ENCODE results near the gene SERHL2.
A peak's percentile ranks its signal among the peaks of the same experiment; 100 is the strongest.
"Not testable (repeated sequence)": the region's sequence is repeated elsewhere in the genome, so short reads cannot be mapped to it uniquely, and the experiment has no call there.

Gene SERHL2

GRCh38 chr22:42581194-42581761 is 27.5 kb downstream of the SERHL2 start:
- not testable (repeated sequence) for H3K27me3 ChIP-seq (replicated peaks in 2 of 5; ENCODE audit: control insufficient read depth in 4 of 5, insufficient read depth in 5 of 5, low read length in 4 of 5); H3K9me3 ChIP-seq (ENCODE audit: control extremely low read depth in 1 of 5, control insufficient read depth in 4 of 5, insufficient read depth in 2 of 5, low read depth in 1 of 5, low read length in 4 of 5); DNase-seq
- 0% methylated on average over 3 of the region's 22 CpGs for WGBS (ENCODE audit: insufficient coverage)
- CTCF ChIA-PET, result interaction anchor here (1.5 kb wide), 1 partner anchor 40 kb away, joined by 4 read pairs; no protein-coding TSS in a partner anchor
- Histone ChIP-seq H3K4me3 (ENCODE audit: control insufficient read depth in 1 of 7, extremely low read depth in 1 of 7, insufficient read depth in 4 of 7, low read depth in 2 of 7, low read length in 6 of 7) (peak overlapping the region; percentile 61 to 81 (median 75)), H3K27ac (ENCODE audit: insufficient read depth in 1 of 2, low read depth in 1 of 2, low read length in 2 of 2, poor library complexity in 1 of 2, severe bottlenecking in 2 of 2) (peak overlapping the region in 1 of 2 experiments; percentile 58), H3K4me1 (ENCODE audit: control extremely low read depth in 1 of 4, control insufficient read depth in 4 of 4, insufficient read depth in 4 of 4, low read length in 3 of 4) (peaks cover 0 to 10% (median 5%) of the 10 kb centered on the region in 4 experiments), H3K36me3 (ENCODE audit: control insufficient read depth in 4 of 4, insufficient read depth in 4 of 4, low read length in 3 of 4) (peaks cover 9 to 51% (median 37%) of the 10 kb centered on the region in 4 experiments)
- POLR2A ChIA-PET, result interaction anchor here (1.4 kb wide), 1 partner anchor 34 kb away, joined by 6 read pairs; the partner anchor contains the start of gene POLDIP3

- CTCF ChIA-PET, result interaction anchor here (0.9 to 1.5 kb wide), 3 partner anchors 9 to 39 kb away, joined by 3 to 4 read pairs (median 3); no protein-coding TSS in a partner anchor
- peak; percentile 67 to 84 (median 82) for DNase-seq
These were observed 28.3 kb downstream of the SERHL2 start for GRCh38 chr22:42581762-42582716.

GRCh38 chr22:42582987-42583386 is 29.2 kb downstream of the SERHL2 start:
- Histone ChIP-seq H3K27me3 (replicated peaks in 2 of 5; ENCODE audit: control insufficient read depth in 4 of 5, insufficient read depth in 5 of 5, low read length in 4 of 5) (no peaks in the 10 kb centered on the region), H3K4me1 (ENCODE audit: control extremely low read depth in 1 of 4, control insufficient read depth in 4 of 4, insufficient read depth in 4 of 4, low read length in 3 of 4) (peaks cover 0 to 12% (median 8%) of the 10 kb centered on the region in 4 experiments), H3K27ac (ENCODE audit: insufficient read depth in 1 of 2, low read depth in 1 of 2, low read length in 2 of 2, poor library complexity in 1 of 2, severe bottlenecking in 2 of 2) (no peak overlapping the region), H3K9me3 (ENCODE audit: control extremely low read depth in 1 of 5, control insufficient read depth in 4 of 5, insufficient read depth in 2 of 5, low read depth in 1 of 5, low read length in 4 of 5) (no peaks in the 10 kb centered on the region), H3K4me3 (ENCODE audit: control insufficient read depth in 1 of 7, extremely low read depth in 1 of 7, insufficient read depth in 4 of 7, low read depth in 2 of 7, low read length in 6 of 7) (no peak overlapping the region), H3K36me3 (ENCODE audit: control insufficient read depth in 4 of 4, insufficient read depth in 4 of 4, low read length in 3 of 4) (peaks cover 13 to 56% (median 46%) of the 10 kb centered on the region in 4 experiments)
- no peak for DNase-seq
- ChIA-PET POLR2A (interaction anchor here (0.7 kb wide), 1 partner anchor 77 kb away, joined by 3 read pairs; no protein-coding TSS in a partner anchor), CTCF (interaction anchor here (0.9 to 1.5 kb wide), 3 partner anchors 8 to 29 kb away, joined by 3 read pairs; no protein-coding TSS in a partner anchor)
- WGBS (ENCODE audit: insufficient coverage), result 100% methylated on average over 1 of the region's 1 CpG

More at GRCh38 chr22:42581762-42582716, 28.3 kb downstream of the SERHL2 start:
- Histone ChIP-seq H3K27me3 (replicated peaks in 2 of 5; ENCODE audit: control insufficient read depth in 4 of 5, insufficient read depth in 5 of 5, low read length in 4 of 5) (no peaks in the 10 kb centered on the region), H3K4me3 (ENCODE audit: control insufficient read depth in 1 of 7, extremely low read depth in 1 of 7, insufficient read depth in 4 of 7, low read depth in 2 of 7, low read length in 6 of 7) (peak overlapping the region; percentile 61 to 81 (median 75)), H3K9me3 (ENCODE audit: control extremely low read depth in 1 of 5, control insufficient read depth in 4 of 5, insufficient read depth in 2 of 5, low read depth in 1 of 5, low read length in 4 of 5) (no peaks in the 10 kb centered on the region), H3K4me1 (ENCODE audit: control extremely low read depth in 1 of 4, control insufficient read depth in 4 of 4, insufficient read depth in 4 of 4, low read length in 3 of 4) (peaks cover 0 to 10% (median 5%) of the 10 kb centered on the region in 4 experiments), H3K27ac (ENCODE audit: insufficient read depth in 1 of 2, low read depth in 1 of 2, low read length in 2 of 2, poor library complexity in 1 of 2, severe bottlenecking in 2 of 2) (peak overlapping the region in 1 of 2 experiments; percentile 58), H3K36me3 (ENCODE audit: control insufficient read depth in 4 of 4, insufficient read depth in 4 of 4, low read length in 3 of 4) (peaks cover 9 to 54% (median 43%) of the 10 kb centered on the region in 4 experiments)
- POLR2A ChIA-PET, result interaction anchor here (0.6 to 1.4 kb wide), 2 partner anchors 9 to 33 kb away, joined by 4 to 6 read pairs; partner anchors contain the start of gene POLDIP3
- 7% methylated on average over 53 of the region's 64 CpGs for WGBS (ENCODE audit: insufficient coverage)

DNA sequence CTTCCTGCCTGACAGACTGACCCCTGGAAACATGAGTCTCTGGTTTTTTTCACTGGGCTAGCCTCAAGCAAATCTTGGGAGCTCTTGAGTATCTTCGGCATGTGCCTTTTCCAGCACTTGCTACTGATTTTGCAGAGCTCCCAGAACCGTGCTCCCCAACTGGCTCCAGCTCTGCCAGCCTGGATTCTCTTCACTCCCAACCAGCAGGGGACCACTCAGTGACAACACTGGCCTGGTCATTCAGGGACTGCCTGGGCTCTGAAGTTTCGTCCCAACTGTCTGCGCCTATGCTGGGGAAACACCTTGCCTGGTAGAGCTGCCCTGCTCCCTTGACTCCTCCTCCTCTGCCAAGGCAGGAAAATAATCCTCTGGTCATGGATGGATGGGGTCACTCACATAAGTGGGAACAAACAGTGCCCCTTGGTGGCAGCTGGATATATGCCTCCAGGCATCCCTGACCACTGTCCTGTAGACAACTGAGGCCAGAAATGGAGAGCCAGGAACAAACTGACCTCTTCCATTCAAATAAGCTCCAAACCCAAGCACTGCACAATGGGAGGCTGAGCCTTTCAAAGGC is 30.7 kb downstream of the SERHL2 start:
- Histone ChIP-seq H3K36me3 (ENCODE audit: control insufficient read depth in 4 of 4, insufficient read depth in 4 of 4, low read length in 3 of 4) (peaks cover 15 to 59% (median 43%) of the 10 kb centered on the region in 4 experiments), H3K4me3 (ENCODE audit: control insufficient read depth in 1 of 7, extremely low read depth in 1 of 7, insufficient read depth in 4 of 7, low read depth in 2 of 7, low read length in 6 of 7) (no peak overlapping the region), H3K27ac (ENCODE audit: insufficient read depth in 1 of 2, low read depth in 1 of 2, low read length in 2 of 2, poor library complexity in 1 of 2, severe bottlenecking in 2 of 2) (no peak overlapping the region), H3K27me3 (replicated peaks in 2 of 5; ENCODE audit: control insufficient read depth in 4 of 5, insufficient read depth in 5 of 5, low read length in 4 of 5) (no peaks in the 10 kb centered on the region), H3K4me1 (ENCODE audit: control extremely low read depth in 1 of 4, control insufficient read depth in 4 of 4, insufficient read depth in 4 of 4, low read length in 3 of 4) (peaks cover 0 to 12% (median 8%) of the 10 kb centered on the region in 4 experiments), H3K9me3 (ENCODE audit: control extremely low read depth in 1 of 5, control insufficient read depth in 4 of 5, insufficient read depth in 2 of 5, low read depth in 1 of 5, low read length in 4 of 5) (no peaks in the 10 kb centered on the region)
- ChIA-PET CTCF (interaction anchor here (1.3 to 1.5 kb wide), 4 partner anchors 10 to 35 kb away, joined by 3 read pairs; no protein-coding TSS in a partner anchor), POLR2A (no interaction called here)
- DNase-seq, result no peak
- 98% methylated on average over 4 of the region's 4 CpGs for whole genome bisulfite sequencing (ENCODE audit: insufficient coverage)

- Histone ChIP-seq H3K9me3 (ENCODE audit: control extremely low read depth in 1 of 5, control insufficient read depth in 4 of 5, insufficient read depth in 2 of 5, low read depth in 1 of 5, low read length in 4 of 5) (no peaks in the 10 kb centered on the region), H3K27me3 (replicated peaks in 2 of 5; ENCODE audit: control insufficient read depth in 4 of 5, insufficient read depth in 5 of 5, low read length in 4 of 5) (no peaks in the 10 kb centered on the region), H3K27ac (ENCODE audit: insufficient read depth in 1 of 2, low read depth in 1 of 2, low read length in 2 of 2, poor library complexity in 1 of 2, severe bottlenecking in 2 of 2) (no peak overlapping the region), H3K4me3 (ENCODE audit: control insufficient read depth in 1 of 7, extremely low read depth in 1 of 7, insufficient read depth in 4 of 7, low read depth in 2 of 7, low read length in 6 of 7) (no peak overlapping the region), H3K4me1 (ENCODE audit: control extremely low read depth in 1 of 4, control insufficient read depth in 4 of 4, insufficient read depth in 4 of 4, low read length in 3 of 4) (peaks cover 0 to 12% (median 8%) of the 10 kb centered on the region in 4 experiments), H3K36me3 (ENCODE audit: control insufficient read depth in 4 of 4, insufficient read depth in 4 of 4, low read length in 3 of 4) (peaks cover 15 to 62% (median 45%) of the 10 kb centered on the region in 4 experiments)
- 90% methylated on average over 8 of the region's 8 CpGs for WGBS (ENCODE audit: insufficient coverage)
- POLR2A ChIA-PET, result interaction anchor here (1.5 kb wide), 1 partner anchor 29 kb away, joined by 3 read pairs; the partner anchor contains the start of gene POLDIP3
- no peak for DNase-seq
- CTCF ChIA-PET, result interaction anchor here (1.3 to 1.5 kb wide), 5 partner anchors 9 to 35 kb away, joined by 3 to 4 read pairs (median 3); no protein-coding TSS in a partner anchor
These were observed 31.3 kb downstream of the SERHL2 start for GRCh38 chr22:42585096-42585495.

DNA sequence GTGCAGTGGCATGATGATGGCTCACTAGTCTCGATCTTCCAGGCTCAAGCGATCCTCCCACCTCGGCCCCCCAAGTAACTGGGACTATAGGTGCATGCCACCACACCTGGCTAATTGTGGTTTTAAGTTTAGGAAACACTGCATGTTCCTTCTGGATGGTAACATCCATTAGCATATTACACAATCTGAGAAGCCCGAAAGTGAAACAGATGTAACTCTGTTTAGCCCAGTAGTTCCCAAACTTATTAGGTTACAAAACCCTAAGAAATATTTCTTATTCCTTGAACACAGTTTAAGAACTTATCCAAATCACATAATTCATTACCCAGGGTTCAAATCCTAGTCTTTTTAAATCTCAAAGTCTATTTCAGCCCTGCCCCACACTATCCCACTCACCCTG is 32.6 kb downstream of the SERHL2 start:
- no peak overlapping the region for H3K27ac ChIP-seq (ENCODE audit: insufficient read depth in 1 of 2, low read depth in 1 of 2, low read length in 2 of 2, poor library complexity in 1 of 2, severe bottlenecking in 2 of 2)
- H3K36me3 ChIP-seq (ENCODE audit: control insufficient read depth in 4 of 4, insufficient read depth in 4 of 4, low read length in 3 of 4), result peaks cover 15 to 71% (median 54%) of the 10 kb centered on the region in 4 experiments
- no peak for DNase-seq
- ChIA-PET POLR2A (interaction anchor here (1.5 kb wide), 1 partner anchor 28 kb away, joined by 3 read pairs; the partner anchor contains the start of gene POLDIP3), CTCF (interaction anchor here (1.1 to 1.5 kb wide), 3 partner anchors 11 to 23 kb away, joined by 3 to 4 read pairs (median 4); no protein-coding TSS in a partner anchor)
- H3K9me3 ChIP-seq (ENCODE audit: control extremely low read depth in 1 of 5, control insufficient read depth in 4 of 5, insufficient read depth in 2 of 5, low read depth in 1 of 5, low read length in 4 of 5), result no peaks in the 10 kb centered on the region
- no peak overlapping the region for H3K4me3 ChIP-seq (ENCODE audit: control insufficient read depth in 1 of 7, extremely low read depth in 1 of 7, insufficient read depth in 4 of 7, low read depth in 2 of 7, low read length in 6 of 7)
- peaks cover 0 to 12% (median 6%) of the 10 kb centered on the region in 4 experiments for H3K4me1 ChIP-seq (ENCODE audit: control extremely low read depth in 1 of 4, control insufficient read depth in 4 of 4, insufficient read depth in 4 of 4, low read length in 3 of 4)
- WGBS (ENCODE audit: insufficient coverage), result 100% methylated on average over 1 of the region's 4 CpGs
- H3K27me3 ChIP-seq (replicated peaks in 2 of 5; ENCODE audit: control insufficient read depth in 4 of 5, insufficient read depth in 5 of 5, low read length in 4 of 5), result no peaks in the 10 kb centered on the region
